Stimulated activated CD4-positive, alpha-beta T cell treated with anti-CD3 and anti-CD28 coated beads, Interleukin-12 subunit alpha, Interleukin-12 subunit beta, amount 100 ng/mL, for 24 hours (primary cell): ENCODE measurements around the gene ZNF614.
"Not testable (repeated sequence)": the region's sequence is repeated elsewhere in the genome, so short reads cannot be mapped to it uniquely, and the experiment has no call there.

Experiments used
- DNase-seq, 2 experiments: peaks; one replicate each; pipeline ENCODE4 v3.0.0-alpha.2; 2020; ENCODE audit warnings: low read depth in 2 of 2

The ZNF614 gene

GRCh38 chr19:52028027-52028779 lies at the start of gene ZNF614:
Gene ZNF614, minus strand, starts transcription at chr19:52028379. Its CDS starts 2,634 bp downstream, at chr19:52025745.
- peak; percentile 70 to 74 for DNase-seq

GRCh38 chr19:52070496-52070895 lies 42.3 kb upstream of the ZNF614 start:
- DNase-seq: no peak

- no peak for DNase-seq
Observed at GRCh38 chr19:52069653-52070052, 41.5 kb upstream of the ZNF614 start.

GRCh38 chr19:52066258-52066863 lies 38.2 kb upstream of the ZNF614 start:
- no peak for DNase-seq

GRCh38 chr19:52065399-52065798 lies 37.2 kb upstream of the ZNF614 start:
- no peak for DNase-seq

GRCh38 chr19:52056480-52056879 lies 28.3 kb upstream of the ZNF614 start:
- not testable (repeated sequence) for DNase-seq

- DNase-seq: not testable (repeated sequence)
Observed at GRCh38 chr19:52051736-52052135, 23.6 kb upstream of the ZNF614 start.

GRCh38 chr19:52048555-52049501 lies 20.6 kb upstream of the ZNF614 start, which contains the start of gene ZNF432:
Gene ZNF432, minus strand, starts transcription at chr19:52048838. Its CDS starts 1,970 bp downstream, at chr19:52046868.
- DNase-seq: peak; percentile 64 to 66

- DNase-seq: no peak
Observed at GRCh38 chr19:52039169-52039568, 11.0 kb upstream of the ZNF614 start.

GRCh38 chr19:52034051-52034728 lies 6.0 kb upstream of the ZNF614 start:
- DNase-seq: no peak

- no peak for DNase-seq
Observed at GRCh38 chr19:52028780-52029123, 573 bp upstream of the ZNF614 start.

- not testable (repeated sequence) for DNase-seq
Observed at GRCh38 chr19:52026255-52026990, 1.8 kb downstream of the ZNF614 start.

- DNase-seq: not testable (repeated sequence)
Observed at GRCh38 chr19:52024478-52024877, 3.7 kb downstream of the ZNF614 start.

- DNase-seq: no peak
Observed at GRCh38 chr19:52022193-52022592, 6.0 kb downstream of the ZNF614 start.

- no peak for DNase-seq
Observed at GRCh38 chr19:52020506-52020905, 7.7 kb downstream of the ZNF614 start.

GRCh38 chr19:52010674-52011073 lies 17.5 kb downstream of the ZNF614 start:
- DNase-seq: no peak

- peak; percentile 74 to 79 for DNase-seq
Observed at GRCh38 chr19:52007806-52008557, 20.2 kb downstream of the ZNF614 start, which contains the start of gene ZNF615. Gene ZNF615, minus strand, starts transcription at chr19:52008211. Its CDS starts 4,500 bp downstream, at chr19:52003711.

- DNase-seq: no peak
Observed at GRCh38 chr19:52007451-52007805, 20.8 kb downstream of the ZNF614 start.

- no peak for DNase-seq
Observed at GRCh38 chr19:51994048-51994644, 34.0 kb downstream of the ZNF614 start.

GRCh38 chr19:51993422-51993821 lies 34.8 kb downstream of the ZNF614 start:
- DNase-seq: no peak
